ENCODE results near the gene ZW10.

GRCh38 chr11:113817626-113818025 lies 44.1 kb upstream of the ZW10 start:
- no peak for TF ChIP-seq TARDBP (IDR thresholded peaks at IDR 0.05)
- TF ChIP-seq BHLHE40 (IDR thresholded peaks at IDR 0.05; ENCODE audit: borderline replicate concordance) = no peak
- TF ChIP-seq PKNOX1 (IDR thresholded peaks at IDR 0.05) = no peak
- no peak for TF ChIP-seq SUZ12 (IDR thresholded peaks at IDR 0.05)
- no peak for TF ChIP-seq ZNF384 (IDR thresholded peaks at IDR 0.05)
